CD14-positive monocyte (primary cell): ENCODE measurements around the gene HNRNPLL. TPM values are rescaled to one million over a fixed set of nuclear protein-coding genes. Genes with fewer than 3 reads are reported as not detected.

ENCODE experiments used
- DNase-seq, 3 donors: peaks; one replicate each; pipeline ENCODE4 v3.0.0-alpha.2; 2011 to 2022
- H2AFZ ChIP-seq: 2 replicates; pipeline ENCODE4 v1.6.0; 2012; ENCODE audit warnings: mild to moderate bottlenecking, low read depth, low read length, inconsistent platforms; ENCODE audit not compliant: insufficient read depth, poor library complexity, severe bottlenecking
- H3K27ac ChIP-seq, 2 donors: 1 replicate in 1 of 2; 2 replicates in 1 of 2; pipeline ENCODE4 v1.5.1; 2012 to 2013; ENCODE audit warnings: low read length in 2 of 2, control low read depth in 1 of 2, inconsistent platforms in 1 of 2, low read depth in 1 of 2, mild to moderate bottlenecking in 1 of 2
- H3K27me3 ChIP-seq, 2 donors: one replicate each; pipeline versions ENCODE4 v1.6.0 to v1.6.1; 2011 to 2013; ENCODE audit warnings: low read length in 2 of 2; ENCODE audit not compliant: control insufficient read depth in 2 of 2, insufficient read depth in 2 of 2
- H3K36me3 ChIP-seq, 2 donors: replicated peaks in 1 of 2; 1 replicate in 1 of 2; 2 replicates in 1 of 2; pipeline versions ENCODE4 v1.5.1 to v1.6.1; 2012 to 2013; ENCODE audit warnings: low read length in 2 of 2, control low read depth in 1 of 2, inconsistent platforms in 1 of 2, mild to moderate bottlenecking in 1 of 2; ENCODE audit not compliant: insufficient read depth in 2 of 2, control insufficient read depth in 1 of 2
- H3K4me1 ChIP-seq, 2 donors: 1 replicate in 1 of 2; 2 replicates in 1 of 2; pipeline versions ENCODE4 v1.5.1 to v1.6.1; 2012 to 2013; ENCODE audit warnings: low read length in 2 of 2, control low read depth in 1 of 2, inconsistent platforms in 1 of 2, mild to moderate bottlenecking in 1 of 2, moderate library complexity in 1 of 2; ENCODE audit not compliant: insufficient read depth in 2 of 2, control insufficient read depth in 1 of 2
- H3K4me2 ChIP-seq: replicated peaks from 2 replicates; pipeline ENCODE3; 2012; ENCODE audit warnings: low read length, moderate library complexity, mild to moderate bottlenecking; ENCODE audit not compliant: poor library complexity, severe bottlenecking; ENCODE audit errors: extremely low read depth
- H3K4me3 ChIP-seq, 3 experiments: fragments of 200-600 bp in 1 of 3; sonication (generic) in 1 of 3; replicated peaks in 1 of 3; 1 replicate in 2 of 3; 2 replicates in 1 of 3; pipeline ENCODE4 v1.5.1; 2011 to 2013; ENCODE audit warnings: low read length in 3 of 3, mild to moderate bottlenecking in 3 of 3, control low read depth in 2 of 3, low read depth in 2 of 3, inconsistent platforms in 1 of 3, moderate library complexity in 1 of 3
- H3K79me2 ChIP-seq: 2 replicates; pipeline ENCODE4 v1.6.0; 2012; ENCODE audit warnings: mild to moderate bottlenecking, control low read depth, inconsistent platforms, low read length, moderate library complexity; ENCODE audit not compliant: insufficient read depth
- H3K9ac ChIP-seq: 2 replicates; pipeline ENCODE4 v1.6.0; 2017; ENCODE audit warnings: low read length, mild to moderate bottlenecking; ENCODE audit not compliant: insufficient read depth, poor library complexity, severe bottlenecking
- H3K9me3 ChIP-seq, 2 donors: replicated peaks in 1 of 2; 1 replicate in 1 of 2; 2 replicates in 1 of 2; pipeline versions ENCODE4 v1.5.1 to v1.6.1; 2012 to 2013; ENCODE audit warnings: low read length in 2 of 2, control low read depth in 1 of 2; ENCODE audit not compliant: control insufficient read depth in 1 of 2, insufficient read depth in 1 of 2
- H4K20me1 ChIP-seq: 2 replicates; pipeline ENCODE4 v1.6.0; 2012; ENCODE audit warnings: mild to moderate bottlenecking, low read length, control low read depth, moderate library complexity; ENCODE audit not compliant: insufficient read depth
- H3K27ac Mint-ChIP-seq, 7 donors: one replicate each; pipeline ENCODE4 v1.8.0; 2020; ENCODE audit warnings: mild to moderate bottlenecking in 7 of 7, mixed read lengths in 7 of 7, moderate library complexity in 6 of 7, inconsistent platforms in 2 of 7
- H3K27me3 Mint-ChIP-seq, 3 donors: one replicate each; pipeline ENCODE4 v1.8.0; 2021 to 2022; ENCODE audit warnings: low read depth in 3 of 3, mild to moderate bottlenecking in 3 of 3, mixed read lengths in 3 of 3, moderate library complexity in 3 of 3, inconsistent platforms in 1 of 3
- H3K36me3 Mint-ChIP-seq, 2 donors: one replicate each; pipeline ENCODE4 v1.8.0; 2020; ENCODE audit warnings: mixed read lengths in 2 of 2, inconsistent platforms in 1 of 2, mild to moderate bottlenecking in 1 of 2
- H3K4me1 Mint-ChIP-seq: one replicate; pipeline ENCODE4 v1.8.0; 2020; ENCODE audit warnings: mild to moderate bottlenecking, mixed read lengths
- H3K4me3 Mint-ChIP-seq, 2 donors: one replicate each; pipeline ENCODE4 v1.8.0; 2020; ENCODE audit warnings: mild to moderate bottlenecking in 2 of 2, mixed read lengths in 2 of 2, moderate library complexity in 1 of 2
- H3K9me3 Mint-ChIP-seq, 7 donors: one replicate each; pipeline ENCODE4 v1.8.0; 2020 to 2022; ENCODE audit warnings: mixed read lengths in 7 of 7, mild to moderate bottlenecking in 6 of 7, moderate library complexity in 6 of 7, inconsistent platforms in 2 of 7
- CTCF ChIP-seq: fragments of 200-600 bp; IDR thresholded peaks from one replicate; pipeline ENCODE4 v1.8.0; 2022; ENCODE audit warnings: antibody characterized with exemption, mild to moderate bottlenecking
- WGBS: methylation state at CpG from one replicate; pipeline ENCODE4 v1.1.5; 2013; ENCODE audit warnings: missing lambda C conversion rate; ENCODE audit not compliant: insufficient coverage; 5-methylcytosine and 5-hydroxymethylcytosine counted together
- intact Hi-C, 2 donors: fragments of 100-400 bp; cut with micrococcal nuclease; formaldehyde crosslinking; loops; one replicate each; pipeline versions ENCODE4 v1.15.0 to v1.15.1; 2023
- polyA plus RNA-seq, 3 donors: library from polyadenylated mRNA; depleted of rRNA in 1 of 3; unstranded in 2 of 3; stranded (reverse) in 1 of 3; fragments of 300-500 nt in 2 of 3; fragments of >200 nt in 1 of 3; fragmentation: Illumina TruSeq in 2 of 3; gene quantifications; 1 replicate in 2 of 3; 2 replicates in 1 of 3; pipeline ENCODE4 v1.2.3, GENCODE V29; 2012 to 2021

HNRNPLL gene
- polyA plus RNA-seq, 3 donors, result 12.4 to 16.8 (median 13.8) TPM

GRCh38 chr2:38526195-38526594, 76.5 kb downstream of the HNRNPLL start:
- no peaks in the 10 kb centered on the region for H4K20me1 ChIP-seq
- H3K4me2 ChIP-seq, result no peak overlapping the region
- Mint-ChIP-seq H3K27me3 (peaks cover 39 to 59% (median 55%) of the 10 kb centered on the region in 3 donors), H3K27ac (no peak overlapping the region), H3K36me3 (peaks cover 0 to 2% of the 10 kb centered on the region in 2 donors), H3K4me3 (no peak overlapping the region), H3K9me3 (peaks cover 0 to 5% (median 0%) of the 10 kb centered on the region in 7 donors), H3K4me1 (peaks cover 8% of the 10 kb centered on the region)
- no peak overlapping the region for H3K9ac ChIP-seq
- no peak for DNase-seq
- H3K27ac ChIP-seq, result no peak overlapping the region
- no peaks in the 10 kb centered on the region for H3K9me3 ChIP-seq
- peaks cover 16 to 41% of the 10 kb centered on the region in 2 donors for H3K27me3 ChIP-seq
- TF ChIP-seq CTCF, result no peak
- intact Hi-C loops, result no loop called here
- H3K4me3 ChIP-seq, result no peak overlapping the region
- H3K4me1 ChIP-seq, result peaks cover 3 to 7% of the 10 kb centered on the region in 2 donors
- no peak overlapping the region for H2AFZ ChIP-seq
- H3K79me2 ChIP-seq, result no peaks in the 10 kb centered on the region
- no CpG with 5 or more reads among the region's 2 CpGs for WGBS
- H3K36me3 ChIP-seq, result no peaks in the 10 kb centered on the region

- no peak overlapping the region for H3K4me3 ChIP-seq
- no peaks in the 10 kb centered on the region for H3K79me2 ChIP-seq
- TF ChIP-seq CTCF, result no peak
- no peak overlapping the region for H3K27ac ChIP-seq
- WGBS, result 83% methylated on average over 1 of the region's 3 CpGs
- peaks cover 0 to 5% (median 0%) of the 10 kb centered on the region in 7 donors for H3K9me3 Mint-ChIP-seq
- no peak overlapping the region for H3K4me3 Mint-ChIP-seq
- peaks cover 39 to 51% (median 47%) of the 10 kb centered on the region in 3 donors for H3K27me3 Mint-ChIP-seq
- no peak overlapping the region for H3K4me2 ChIP-seq
- no peaks in the 10 kb centered on the region for H3K36me3 ChIP-seq
- peaks cover 8% of the 10 kb centered on the region for H3K4me1 Mint-ChIP-seq
- peaks cover 16 to 41% of the 10 kb centered on the region in 2 donors for H3K27me3 ChIP-seq
- no peaks in the 10 kb centered on the region for H4K20me1 ChIP-seq
- intact Hi-C loops, result no loop called here
- no peaks in the 10 kb centered on the region for H3K9me3 ChIP-seq
- H2AFZ ChIP-seq, result no peak overlapping the region
- H3K27ac Mint-ChIP-seq, result no peak overlapping the region
- H3K36me3 Mint-ChIP-seq, result peaks cover 0 to 2% of the 10 kb centered on the region in 2 donors
- peaks cover 3 to 7% of the 10 kb centered on the region in 2 donors for H3K4me1 ChIP-seq
- DNase-seq, result no peak
- H3K9ac ChIP-seq, result no peak overlapping the region
Measured at GRCh38 chr2:38524580-38524979, 78.1 kb downstream of the HNRNPLL start.
